GM23338 (cell line): Measurements from ENCODE around the gene SRGAP1. TPM values are rescaled to one million over a fixed set of nuclear protein-coding genes. Genes with fewer than 3 reads are reported as not detected.

Source experiments
- ATAC-seq: fragments of 200-7000 bp; cut with Tn5 transposase; 3 replicates; pipeline ENCODE4 v1.9.1; 2020
- DNase-seq: peaks from one replicate; pipeline ENCODE4 v3.0.0-alpha.2; 2015; ENCODE audit warnings: low spot score
- H2AFZ ChIP-seq: fragments of 200-600 bp; sonication (generic); 2 replicates; pipeline ENCODE4 v1.8.0; 2016; ENCODE audit warnings: antibody characterized with exemption, mild to moderate bottlenecking, moderate library complexity
- H3F3A ChIP-seq: fragments of 200-600 bp; sonication (generic); replicated peaks from 2 replicates; pipeline ENCODE4 v1.8.0; 2017; ENCODE audit warnings: antibody characterized with exemption, mixed run types, low read depth
- H3K27ac ChIP-seq: fragments of 200-600 bp; sonication (generic); 2 replicates; pipeline ENCODE4 v1.6.1; 2016; ENCODE audit warnings: low read depth
- H3K27me3 ChIP-seq: fragments of 200-600 bp; sonication (generic); 2 replicates; pipeline ENCODE4 v1.8.0; 2016; ENCODE audit warnings: mild to moderate bottlenecking, mixed run types, moderate library complexity; ENCODE audit not compliant: insufficient read depth
- H3K36me3 ChIP-seq: fragments of 200-600 bp; sonication (generic); 2 replicates; pipeline ENCODE4 v1.8.0; 2016; ENCODE audit warnings: mild to moderate bottlenecking; ENCODE audit not compliant: insufficient read depth
- H3K4me1 ChIP-seq: fragments of 200-600 bp; sonication (generic); 2 replicates; pipeline ENCODE4 v1.8.0; 2016; ENCODE audit warnings: mild to moderate bottlenecking, moderate library complexity; ENCODE audit not compliant: insufficient read depth
- H3K4me2 ChIP-seq: fragments of 200-600 bp; sonication (generic); 2 replicates; pipeline ENCODE4 v1.7.1; 2017; ENCODE audit warnings: mixed run types
- H3K4me3 ChIP-seq: fragments of 200-600 bp; sonication (generic); 2 replicates; pipeline ENCODE4 v1.6.1; 2016; ENCODE audit warnings: mixed run types
- H3K79me2 ChIP-seq: fragments of 200-600 bp; sonication (generic); replicated peaks from 2 replicates; pipeline ENCODE4 v1.8.0; 2017; ENCODE audit warnings: mild to moderate bottlenecking; ENCODE audit not compliant: insufficient read depth
- H3K9me2 ChIP-seq: fragments of 200-600 bp; sonication (generic); 2 replicates; pipeline ENCODE4 v1.8.0; 2017; ENCODE audit not compliant: insufficient read depth
- H4K20me1 ChIP-seq: fragments of 200-600 bp; sonication (generic); replicated peaks from 2 replicates; pipeline ENCODE4 v1.8.0; 2017; ENCODE audit warnings: mild to moderate bottlenecking; ENCODE audit not compliant: insufficient read depth
- H3K27ac Mint-ChIP-seq: 2 replicates; pipeline ENCODE4 v1.8.0; 2020; ENCODE audit warnings: inconsistent platforms, mild to moderate bottlenecking, moderate library complexity, mixed read lengths
- H3K27me3 Mint-ChIP-seq: 3 replicates; pipeline ENCODE4 v1.8.0; 2022; ENCODE audit warnings: low read depth, mild to moderate bottlenecking, moderate library complexity, mixed read lengths, inconsistent platforms; ENCODE audit not compliant: insufficient read depth, poor library complexity
- H3K36me3 Mint-ChIP-seq: 3 replicates; pipeline ENCODE4 v1.8.0; 2021; ENCODE audit warnings: low read depth, mild to moderate bottlenecking, inconsistent platforms, moderate library complexity, mixed read lengths
- H3K4me1 Mint-ChIP-seq: 3 replicates; pipeline ENCODE4 v1.8.0; 2020; ENCODE audit warnings: mild to moderate bottlenecking, inconsistent platforms, mixed read lengths
- H3K4me3 Mint-ChIP-seq: 3 replicates; pipeline ENCODE4 v1.8.0; 2021; ENCODE audit warnings: moderate library complexity, mild to moderate bottlenecking, inconsistent platforms, mixed read lengths
- H3K9me3 Mint-ChIP-seq: 3 replicates; pipeline ENCODE4 v1.8.0; 2020; ENCODE audit warnings: moderate library complexity, mild to moderate bottlenecking, inconsistent platforms, mixed read lengths
- CREB1 ChIP-seq: fragments of 250-450 bp; sonication (Bioruptor Pico); IDR thresholded peaks from 2 replicates; pipeline ENCODE4 v1.5.0; 2020; ENCODE audit warnings: low read depth, mild to moderate bottlenecking, moderate library complexity
- ETS1 ChIP-seq: IDR thresholded peaks from 2 replicates; pipeline ENCODE4 v1.6.1; 2016; ENCODE audit warnings: antibody characterized with exemption
- EZH2 ChIP-seq: fragments of 200-600 bp; sonication (generic); IDR thresholded peaks from one replicate; pipeline ENCODE4 v1.8.0; 2017; ENCODE audit warnings: antibody characterized with exemption, mild to moderate bottlenecking, low read depth; ENCODE audit not compliant: unreplicated experiment
- EZH2phosphoT487 ChIP-seq: fragments of 200-600 bp; sonication (generic); IDR thresholded peaks from one replicate; pipeline ENCODE4 v1.8.1; 2018; ENCODE audit warnings: antibody characterized with exemption; ENCODE audit not compliant: unreplicated experiment
- JUNB ChIP-seq: IDR thresholded peaks from one replicate; pipeline ENCODE4 v1.6.1; 2016; ENCODE audit warnings: antibody characterized with exemption; ENCODE audit not compliant: unreplicated experiment
- NANOG ChIP-seq: IDR thresholded peaks from 2 replicates; pipeline ENCODE4 v1.6.1; 2016; ENCODE audit warnings: antibody characterized with exemption, borderline replicate concordance
- POLR2AphosphoS5 ChIP-seq: IDR thresholded peaks from 2 replicates; pipeline ENCODE4 v1.6.1; 2016; ENCODE audit warnings: antibody characterized with exemption, low read depth
- REST ChIP-seq: IDR thresholded peaks from one replicate; pipeline ENCODE4 v1.6.1; 2018; ENCODE audit warnings: antibody characterized with exemption; ENCODE audit not compliant: unreplicated experiment
- STAT1 ChIP-seq: IDR thresholded peaks from one replicate; pipeline ENCODE4 v1.6.1; 2016; ENCODE audit warnings: antibody characterized with exemption; ENCODE audit not compliant: unreplicated experiment
- ZNF114 ChIP-seq: fragments of 250-450 bp; sonication (Bioruptor Pico); IDR thresholded peaks from 2 replicates; pipeline ENCODE4 v1.5.0; 2020; ENCODE audit warnings: mild to moderate bottlenecking, moderate library complexity
- ZNF331 ChIP-seq: fragments of 250-450 bp; sonication (Bioruptor Pico); IDR thresholded peaks from 2 replicates; pipeline ENCODE4 v1.5.0; 2020; ENCODE audit warnings: low read depth, mild to moderate bottlenecking, moderate library complexity
- polyA plus RNA-seq: library from polyadenylated mRNA; unstranded; fragments of >200 nt; fragmentation: Nextera tagmentation; extraction: Ambion mirVana; gene quantifications from 2 replicates; pipeline ENCODE4 v1.2.1, GENCODE V29; 2016
- total RNA-seq: library from RNA; depleted of rRNA; stranded (reverse); fragments of >200 nt; shearing (Covaris generic); gene quantifications from 2 replicates; pipeline ENCODE4 v1.2.3, GENCODE V29; 2014
- TF ChIP-seq, protein P1 (sequence below), 2 experiments: fragments of 200-600 bp in 1 of 2; sonication (generic) in 1 of 2; conservative IDR thresholded peaks; 2 replicates each; pipeline versions ENCODE4 v1.5.1 to v1.6.1; 2016 to 2017; ENCODE audit warnings: antibody characterized with exemption in 2 of 2, low read depth in 2 of 2, mild to moderate bottlenecking in 2 of 2, moderate library complexity in 1 of 2
- TF ChIP-seq, protein P2 (sequence below): fragments of 250-450 bp; sonication (Bioruptor Pico); IDR thresholded peaks from 2 replicates; pipeline ENCODE4 v1.5.0; 2020; ENCODE audit warnings: mild to moderate bottlenecking, moderate library complexity

The SRGAP1 gene
- total and polyA plus RNA-seq, 2 experiments from 2014 or later: 6.1 to 8.1 TPM

GRCh38 chr12:63904653-63905052 is 60.2 kb downstream of the SRGAP1 start:
- no peak overlapping the region for H3K4me3 ChIP-seq
- no peak for DNase-seq
- peaks cover 2% of the 10 kb centered on the region; the same call in 2 of the 3 replicates for H3K4me1 Mint-ChIP-seq
- H3K4me2 ChIP-seq: no peak overlapping the region
- no peak overlapping the region for H3K4me3 Mint-ChIP-seq
- H3K79me2 ChIP-seq: peaks cover 17% of the 10 kb centered on the region
- no peak for ATAC-seq
- no peaks in the 10 kb centered on the region; the same call in 2 of the 3 replicates for H3K9me3 Mint-ChIP-seq
- H3K36me3 Mint-ChIP-seq: peaks cover 3% of the 10 kb centered on the region; the same call in 2 of the 3 replicates
- no peaks in the 10 kb centered on the region for H3K36me3 ChIP-seq
- H3K27ac Mint-ChIP-seq: no peak overlapping the region
- no peaks in the 10 kb centered on the region for H3K9me2 ChIP-seq
- no peaks in the 10 kb centered on the region for H4K20me1 ChIP-seq
- H2AFZ ChIP-seq: no peak overlapping the region
- TF ChIP-seq EZH2: no peak
- TF ChIP-seq STAT1: no peak
- TF ChIP-seq, protein P1, sequence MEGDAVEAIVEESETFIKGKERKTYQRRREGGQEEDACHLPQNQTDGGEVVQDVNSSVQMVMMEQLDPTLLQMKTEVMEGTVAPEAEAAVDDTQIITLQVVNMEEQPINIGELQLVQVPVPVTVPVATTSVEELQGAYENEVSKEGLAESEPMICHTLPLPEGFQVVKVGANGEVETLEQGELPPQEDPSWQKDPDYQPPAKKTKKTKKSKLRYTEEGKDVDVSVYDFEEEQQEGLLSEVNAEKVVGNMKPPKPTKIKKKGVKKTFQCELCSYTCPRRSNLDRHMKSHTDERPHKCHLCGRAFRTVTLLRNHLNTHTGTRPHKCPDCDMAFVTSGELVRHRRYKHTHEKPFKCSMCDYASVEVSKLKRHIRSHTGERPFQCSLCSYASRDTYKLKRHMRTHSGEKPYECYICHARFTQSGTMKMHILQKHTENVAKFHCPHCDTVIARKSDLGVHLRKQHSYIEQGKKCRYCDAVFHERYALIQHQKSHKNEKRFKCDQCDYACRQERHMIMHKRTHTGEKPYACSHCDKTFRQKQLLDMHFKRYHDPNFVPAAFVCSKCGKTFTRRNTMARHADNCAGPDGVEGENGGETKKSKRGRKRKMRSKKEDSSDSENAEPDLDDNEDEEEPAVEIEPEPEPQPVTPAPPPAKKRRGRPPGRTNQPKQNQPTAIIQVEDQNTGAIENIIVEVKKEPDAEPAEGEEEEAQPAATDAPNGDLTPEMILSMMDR (conservative IDR thresholded peaks at IDR 0.05; ENCODE audit: low read depth in 2 of 2): no peak
- no peak for TF ChIP-seq REST
- no peak for TF ChIP-seq CREB1 (CRISPR knock-in tag)
- no peak for TF ChIP-seq EZH2phosphoT487
- TF ChIP-seq ETS1: no peak
- no peak for TF ChIP-seq POLR2AphosphoS5
- TF ChIP-seq ZNF114 (CRISPR knock-in tag): no peak
- TF ChIP-seq JUNB: no peak
- no peak for TF ChIP-seq NANOG
- TF ChIP-seq ZNF331 (CRISPR knock-in tag): no peak
- TF ChIP-seq, protein P2, sequence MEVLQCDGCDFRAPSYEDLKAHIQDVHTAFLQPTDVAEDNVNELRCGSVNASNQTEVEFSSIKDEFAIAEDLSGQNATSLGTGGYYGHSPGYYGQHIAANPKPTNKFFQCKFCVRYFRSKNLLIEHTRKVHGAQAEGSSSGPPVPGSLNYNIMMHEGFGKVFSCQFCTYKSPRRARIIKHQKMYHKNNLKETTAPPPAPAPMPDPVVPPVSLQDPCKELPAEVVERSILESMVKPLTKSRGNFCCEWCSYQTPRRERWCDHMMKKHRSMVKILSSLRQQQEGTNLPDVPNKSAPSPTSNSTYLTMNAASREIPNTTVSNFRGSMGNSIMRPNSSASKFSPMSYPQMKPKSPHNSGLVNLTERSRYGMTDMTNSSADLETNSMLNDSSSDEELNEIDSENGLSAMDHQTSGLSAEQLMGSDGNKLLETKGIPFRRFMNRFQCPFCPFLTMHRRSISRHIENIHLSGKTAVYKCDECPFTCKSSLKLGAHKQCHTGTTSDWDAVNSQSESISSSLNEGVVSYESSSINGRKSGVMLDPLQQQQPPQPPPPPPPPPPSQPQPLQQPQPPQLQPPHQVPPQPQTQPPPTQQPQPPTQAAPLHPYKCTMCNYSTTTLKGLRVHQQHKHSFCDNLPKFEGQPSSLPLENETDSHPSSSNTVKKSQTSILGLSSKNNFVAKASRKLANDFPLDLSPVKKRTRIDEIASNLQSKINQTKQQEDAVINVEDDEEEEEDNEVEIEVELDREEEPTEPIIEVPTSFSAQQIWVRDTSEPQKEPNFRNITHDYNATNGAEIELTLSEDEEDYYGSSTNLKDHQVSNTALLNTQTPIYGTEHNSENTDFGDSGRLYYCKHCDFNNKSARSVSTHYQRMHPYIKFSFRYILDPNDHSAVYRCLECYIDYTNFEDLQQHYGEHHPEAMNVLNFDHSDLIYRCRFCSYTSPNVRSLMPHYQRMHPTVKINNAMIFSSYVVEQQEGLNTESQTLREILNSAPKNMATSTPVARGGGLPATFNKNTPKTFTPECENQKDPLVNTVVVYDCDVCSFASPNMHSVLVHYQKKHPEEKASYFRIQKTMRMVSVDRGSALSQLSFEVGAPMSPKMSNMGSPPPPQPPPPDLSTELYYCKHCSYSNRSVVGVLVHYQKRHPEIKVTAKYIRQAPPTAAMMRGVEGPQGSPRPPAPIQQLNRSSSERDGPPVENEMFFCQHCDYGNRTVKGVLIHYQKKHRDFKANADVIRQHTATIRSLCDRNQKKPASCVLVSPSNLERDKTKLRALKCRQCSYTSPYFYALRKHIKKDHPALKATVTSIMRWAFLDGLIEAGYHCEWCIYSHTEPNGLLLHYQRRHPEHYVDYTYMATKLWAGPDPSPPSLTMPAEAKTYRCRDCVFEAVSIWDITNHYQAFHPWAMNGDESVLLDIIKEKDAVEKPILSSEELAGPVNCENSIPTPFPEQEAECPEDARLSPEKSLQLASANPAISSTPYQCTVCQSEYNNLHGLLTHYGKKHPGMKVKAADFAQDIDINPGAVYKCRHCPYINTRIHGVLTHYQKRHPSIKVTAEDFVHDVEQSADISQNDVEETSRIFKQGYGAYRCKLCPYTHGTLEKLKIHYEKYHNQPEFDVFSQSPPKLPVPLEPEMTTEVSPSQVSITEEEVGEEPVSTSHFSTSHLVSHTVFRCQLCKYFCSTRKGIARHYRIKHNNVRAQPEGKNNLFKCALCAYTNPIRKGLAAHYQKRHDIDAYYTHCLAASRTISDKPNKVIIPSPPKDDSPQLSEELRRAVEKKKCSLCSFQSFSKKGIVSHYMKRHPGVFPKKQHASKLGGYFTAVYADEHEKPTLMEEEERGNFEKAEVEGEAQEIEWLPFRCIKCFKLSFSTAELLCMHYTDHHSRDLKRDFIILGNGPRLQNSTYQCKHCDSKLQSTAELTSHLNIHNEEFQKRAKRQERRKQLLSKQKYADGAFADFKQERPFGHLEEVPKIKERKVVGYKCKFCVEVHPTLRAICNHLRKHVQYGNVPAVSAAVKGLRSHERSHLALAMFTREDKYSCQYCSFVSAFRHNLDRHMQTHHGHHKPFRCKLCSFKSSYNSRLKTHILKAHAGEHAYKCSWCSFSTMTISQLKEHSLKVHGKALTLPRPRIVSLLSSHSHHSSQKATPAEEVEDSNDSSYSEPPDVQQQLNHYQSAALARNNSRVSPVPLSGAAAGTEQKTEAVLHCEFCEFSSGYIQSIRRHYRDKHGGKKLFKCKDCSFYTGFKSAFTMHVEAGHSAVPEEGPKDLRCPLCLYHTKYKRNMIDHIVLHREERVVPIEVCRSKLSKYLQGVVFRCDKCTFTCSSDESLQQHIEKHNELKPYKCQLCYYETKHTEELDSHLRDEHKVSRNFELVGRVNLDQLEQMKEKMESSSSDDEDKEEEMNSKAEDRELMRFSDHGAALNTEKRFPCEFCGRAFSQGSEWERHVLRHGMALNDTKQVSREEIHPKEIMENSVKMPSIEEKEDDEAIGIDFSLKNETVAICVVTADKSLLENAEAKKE (CRISPR knock-in tag): no peak
- H3F3A ChIP-seq: no peaks in the 10 kb centered on the region
- H3K27me3 ChIP-seq: no peaks in the 10 kb centered on the region
- H3K4me1 ChIP-seq: no peaks in the 10 kb centered on the region
- no peaks in the 10 kb centered on the region for H3K27me3 Mint-ChIP-seq
- H3K27ac ChIP-seq: no peak overlapping the region
